ENCODE data around the gene DND1.
"Not testable (repeated sequence)": the region's sequence is repeated elsewhere in the genome, so short reads cannot be mapped to it uniquely, and the experiment has no call there.

Gene DND1

DNA sequence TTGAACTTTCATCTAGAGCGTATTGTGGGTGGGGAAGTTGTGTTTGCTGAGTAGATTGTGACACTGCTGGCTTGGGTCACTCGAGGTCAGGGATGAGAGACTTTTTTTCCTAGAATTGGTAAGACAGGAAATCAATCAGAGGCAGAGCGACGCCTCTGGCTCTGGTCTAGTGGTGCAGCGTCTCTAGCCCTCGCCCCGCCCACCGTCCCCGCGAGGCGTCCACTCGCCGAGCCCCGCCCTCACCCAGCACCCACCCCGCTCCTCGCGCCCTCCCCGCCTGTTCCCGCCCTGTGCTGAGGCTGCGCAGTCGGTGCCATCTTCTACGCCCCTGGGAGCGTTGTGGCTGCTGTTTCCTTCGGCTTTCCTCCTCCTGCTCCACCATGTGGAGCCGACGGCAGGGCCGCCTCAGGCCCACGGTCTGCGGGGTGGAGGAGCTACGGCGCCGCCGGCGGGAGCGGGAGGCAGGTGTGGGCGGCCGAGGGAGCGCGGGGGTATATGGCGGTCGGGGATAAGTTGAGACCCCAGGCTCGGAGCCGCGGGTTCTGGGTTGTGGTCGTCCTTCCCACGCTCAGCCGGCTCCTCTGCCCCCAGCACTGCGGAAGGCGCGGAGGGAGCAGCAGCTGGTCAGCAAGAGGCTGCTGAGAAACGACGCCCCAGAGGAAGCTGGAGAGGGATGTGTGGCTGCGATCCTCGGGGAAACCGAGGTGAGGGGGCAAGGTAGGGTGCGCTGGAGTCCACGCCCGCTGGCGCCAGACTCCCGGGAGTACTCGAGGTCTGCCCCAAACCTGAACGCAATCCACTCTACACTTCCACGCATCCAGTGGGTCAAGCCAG is 34.0 kb downstream of the DND1 start, which contains the start of gene TMCO6:
TSS of gene TMCO6 (plus strand) at position 304 of the 834 bp plus-strand sequence. CDS start at position 381, 77 bp downstream.
- Histone ChIP-seq H3K9me3 (ENCODE audit: control insufficient read depth, low read length) (no peaks in the 10 kb centered on the region), H3K27ac (ENCODE audit: low read depth, low read length, severe bottlenecking) (peak within 1 kb of the TSS; percentile 69), H3K4me3 (ENCODE audit: extremely low read depth, insufficient read depth, low read length, poor library complexity, severe bottlenecking) (peak within 1 kb of the TSS; percentile 72), H3K36me3 (ENCODE audit: control insufficient read depth, insufficient read depth, low read length) (peaks cover 22% of the 10 kb centered on the region), H3K4me1 (ENCODE audit: control insufficient read depth, insufficient read depth, low read length, poor library complexity, severe bottlenecking) (peaks cover 9% of the 10 kb centered on the region)
- WGBS, 2 experiments (ENCODE audit: insufficient coverage in 2 of 2), result 2 to 3% methylated on average over 26 to 33 of the region's 63 CpGs

DNA sequence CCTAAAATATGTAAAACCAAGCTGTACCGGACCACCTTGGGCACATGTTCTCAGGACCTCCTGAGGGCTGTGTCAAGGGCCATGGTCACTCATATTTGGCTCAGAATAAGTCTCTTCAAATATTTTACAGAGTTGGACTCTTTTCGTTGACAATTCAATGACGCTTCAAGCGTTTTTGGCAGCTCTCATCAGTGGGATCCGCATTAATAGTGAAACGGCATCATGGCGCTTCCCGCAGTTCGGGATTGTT is 34.6 kb downstream of the DND1 start:
- peaks cover 17% of the 10 kb centered on the region for H3K36me3 ChIP-seq (ENCODE audit: control insufficient read depth, insufficient read depth, low read length)
- WGBS, 2 experiments (ENCODE audit: insufficient coverage in 2 of 2), result 79 to 85% methylated on average over 8 to 9 of the region's 9 CpGs
- peak overlapping the region; percentile 69 for H3K27ac ChIP-seq (ENCODE audit: low read depth, low read length, severe bottlenecking)
- peaks cover 10% of the 10 kb centered on the region for H3K4me1 ChIP-seq (ENCODE audit: control insufficient read depth, insufficient read depth, low read length, poor library complexity, severe bottlenecking)
- not testable (repeated sequence) for H3K9me3 ChIP-seq (ENCODE audit: control insufficient read depth, low read length)
- peak overlapping the region; percentile 72 for H3K4me3 ChIP-seq (ENCODE audit: extremely low read depth, insufficient read depth, low read length, poor library complexity, severe bottlenecking)

DNA sequence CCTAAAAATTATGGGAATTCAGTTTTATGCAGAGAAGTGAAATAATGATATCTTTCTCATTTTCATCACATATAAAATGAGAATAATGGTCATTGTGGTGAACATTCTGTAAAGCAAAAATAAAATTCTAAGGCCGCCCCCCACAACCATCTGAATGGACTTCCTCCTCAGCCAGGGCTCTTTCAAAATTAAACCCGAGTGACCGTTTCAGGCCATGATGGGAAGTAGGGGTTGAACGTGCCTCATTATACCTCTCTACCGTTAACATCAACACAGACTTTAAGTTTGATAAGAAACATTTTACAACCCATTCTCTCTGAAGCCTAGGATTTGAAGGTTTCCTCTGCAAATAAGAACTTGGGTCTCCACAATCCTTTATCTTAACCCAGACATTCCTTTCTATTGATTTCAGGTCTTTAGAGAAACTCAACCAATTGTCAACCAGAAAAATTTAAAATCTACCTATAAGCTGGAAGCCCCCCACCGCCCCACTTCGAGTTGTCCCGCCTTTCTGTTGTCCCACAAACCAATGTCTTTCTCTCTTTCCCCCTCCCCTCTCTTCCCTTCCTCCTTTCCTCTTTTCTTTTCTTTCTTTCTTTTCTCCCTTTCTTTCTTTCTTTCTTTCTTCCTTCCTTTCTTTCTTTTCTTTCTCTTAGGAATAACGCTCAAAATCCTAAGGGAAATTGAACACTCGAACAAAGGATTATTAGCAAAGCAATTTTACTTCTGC is 35.8 kb downstream of the DND1 start:
- Histone ChIP-seq H3K36me3 (ENCODE audit: control insufficient read depth, insufficient read depth, low read length) (peaks cover 5% of the 10 kb centered on the region), H3K9me3 (ENCODE audit: control insufficient read depth, low read length) (no peaks in the 10 kb centered on the region), H3K27ac (ENCODE audit: low read depth, low read length, severe bottlenecking) (no peak overlapping the region), H3K4me1 (ENCODE audit: control insufficient read depth, insufficient read depth, low read length, poor library complexity, severe bottlenecking) (peaks cover 11% of the 10 kb centered on the region), H3K4me3 (ENCODE audit: extremely low read depth, insufficient read depth, low read length, poor library complexity, severe bottlenecking) (no peak overlapping the region)
- WGBS, 2 experiments (ENCODE audit: insufficient coverage in 2 of 2), result 75 to 97% methylated on average over 8 to 9 of the region's 10 CpGs

DNA sequence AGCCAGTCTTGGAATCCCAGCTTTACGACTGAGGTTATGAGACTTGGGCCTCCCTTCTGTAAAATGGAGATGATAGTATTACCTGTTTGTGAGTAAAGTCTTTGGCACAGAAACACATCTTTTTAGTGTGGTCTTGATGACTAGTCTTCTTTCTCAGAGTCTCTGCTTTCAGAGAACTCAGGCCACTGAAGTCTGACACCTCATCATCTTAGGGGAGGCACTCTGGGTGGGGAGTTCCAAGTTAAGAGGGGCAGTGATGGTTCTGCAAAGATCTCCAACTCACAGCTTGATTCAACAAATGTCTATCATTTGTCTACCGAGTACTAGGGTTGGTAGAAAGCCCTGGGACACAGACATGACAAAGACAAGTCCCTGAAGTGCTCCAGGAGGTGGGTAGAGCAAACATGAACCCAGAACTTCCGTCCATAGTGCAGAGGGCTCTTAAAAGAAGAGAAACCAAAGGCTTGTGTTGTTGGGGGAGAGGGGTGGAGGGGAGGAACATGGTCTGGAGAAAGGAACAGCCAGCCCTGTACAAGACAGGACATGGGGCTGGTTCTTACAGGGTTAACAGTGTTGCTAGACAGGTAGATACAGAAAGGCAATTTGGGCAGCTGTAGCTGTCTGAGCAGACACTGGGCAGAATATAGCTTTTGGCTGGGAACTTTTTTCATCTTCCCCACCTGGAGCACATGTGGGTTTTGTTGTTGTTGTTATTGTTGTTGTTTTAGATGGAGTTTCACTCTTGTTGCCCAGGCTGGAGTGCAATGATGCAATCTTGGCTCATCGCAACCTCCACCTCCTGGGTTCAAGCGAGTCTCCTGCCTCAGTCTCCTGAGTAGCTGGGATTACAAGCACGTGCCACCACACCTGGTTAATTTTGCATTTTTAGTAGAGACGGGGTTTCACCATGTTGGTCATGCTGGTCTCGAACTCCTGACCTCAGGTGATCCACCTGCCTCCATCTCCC is 37.8 kb downstream of the DND1 start:
- Histone ChIP-seq H3K4me3 (ENCODE audit: extremely low read depth, insufficient read depth, low read length, poor library complexity, severe bottlenecking) (no peak overlapping the region), H3K4me1 (ENCODE audit: control insufficient read depth, insufficient read depth, low read length, poor library complexity, severe bottlenecking) (peaks cover 11% of the 10 kb centered on the region), H3K9me3 (ENCODE audit: control insufficient read depth, low read length) (no peaks in the 10 kb centered on the region), H3K36me3 (ENCODE audit: control insufficient read depth, insufficient read depth, low read length) (no peaks in the 10 kb centered on the region), H3K27ac (ENCODE audit: low read depth, low read length, severe bottlenecking) (no peak overlapping the region)
- 87 to 91% methylated on average over 6 to 8 of the region's 8 CpGs for WGBS, 2 experiments (ENCODE audit: insufficient coverage in 2 of 2)

DNA sequence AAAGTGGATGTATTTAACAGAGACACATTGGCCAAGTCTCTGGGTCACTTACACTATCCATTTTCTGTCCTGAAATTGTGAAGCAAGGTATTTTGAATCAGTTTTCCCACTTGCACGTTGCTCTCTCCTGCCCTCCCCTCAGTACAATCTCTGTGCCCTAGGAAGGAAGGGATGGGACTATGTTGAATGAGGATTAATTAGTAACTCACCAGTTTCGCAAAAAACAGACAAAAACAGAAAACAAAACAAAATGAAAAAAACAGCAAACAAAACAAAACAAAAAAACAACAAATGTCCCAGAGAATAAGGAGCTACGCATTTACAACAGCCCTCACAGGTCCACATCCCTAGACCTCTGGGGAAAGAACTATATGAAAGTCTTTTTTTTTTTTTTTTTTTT is 39.3 kb downstream of the DND1 start:
- Histone ChIP-seq H3K27ac (ENCODE audit: low read depth, low read length, severe bottlenecking) (no peak overlapping the region), H3K4me1 (ENCODE audit: control insufficient read depth, insufficient read depth, low read length, poor library complexity, severe bottlenecking) (peaks cover 8% of the 10 kb centered on the region), H3K4me3 (ENCODE audit: extremely low read depth, insufficient read depth, low read length, poor library complexity, severe bottlenecking) (no peak overlapping the region), H3K9me3 (ENCODE audit: control insufficient read depth, low read length) (no peaks in the 10 kb centered on the region), H3K36me3 (ENCODE audit: control insufficient read depth, insufficient read depth, low read length) (no peaks in the 10 kb centered on the region)
- WGBS, 2 experiments (ENCODE audit: insufficient coverage in 2 of 2), result no CpG with 5 or more reads among the region's 3 CpGs

DNA sequence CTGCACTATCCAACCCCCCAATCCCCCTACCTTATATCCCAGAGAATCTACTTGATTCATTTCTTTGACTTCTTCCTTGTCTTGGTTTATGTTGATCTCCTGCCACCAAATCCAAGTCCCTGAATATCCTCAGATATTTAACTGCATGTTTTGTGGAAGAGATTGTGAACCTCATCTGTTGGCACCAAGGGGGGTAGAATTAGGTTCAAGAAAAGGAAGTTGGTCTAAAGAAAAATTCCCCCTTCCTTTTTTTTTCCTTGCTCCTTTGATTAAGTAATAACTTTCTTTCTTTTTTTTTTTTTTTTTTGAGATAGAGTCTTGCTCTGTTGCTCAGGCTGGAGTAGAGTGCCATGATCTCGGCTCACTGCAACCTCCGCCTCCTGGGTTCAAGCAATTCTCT is 39.9 kb downstream of the DND1 start:
- Histone ChIP-seq H3K4me3 (ENCODE audit: extremely low read depth, insufficient read depth, low read length, poor library complexity, severe bottlenecking) (no peak overlapping the region), H3K36me3 (ENCODE audit: control insufficient read depth, insufficient read depth, low read length) (no peaks in the 10 kb centered on the region), H3K27ac (ENCODE audit: low read depth, low read length, severe bottlenecking) (no peak overlapping the region), H3K4me1 (ENCODE audit: control insufficient read depth, insufficient read depth, low read length, poor library complexity, severe bottlenecking) (peaks cover 4% of the 10 kb centered on the region), H3K9me3 (ENCODE audit: control insufficient read depth, low read length) (peaks cover 3% of the 10 kb centered on the region)
- WGBS, 2 experiments (ENCODE audit: insufficient coverage in 2 of 2), result no CpG with 5 or more reads among the region's 2 CpGs

DNA sequence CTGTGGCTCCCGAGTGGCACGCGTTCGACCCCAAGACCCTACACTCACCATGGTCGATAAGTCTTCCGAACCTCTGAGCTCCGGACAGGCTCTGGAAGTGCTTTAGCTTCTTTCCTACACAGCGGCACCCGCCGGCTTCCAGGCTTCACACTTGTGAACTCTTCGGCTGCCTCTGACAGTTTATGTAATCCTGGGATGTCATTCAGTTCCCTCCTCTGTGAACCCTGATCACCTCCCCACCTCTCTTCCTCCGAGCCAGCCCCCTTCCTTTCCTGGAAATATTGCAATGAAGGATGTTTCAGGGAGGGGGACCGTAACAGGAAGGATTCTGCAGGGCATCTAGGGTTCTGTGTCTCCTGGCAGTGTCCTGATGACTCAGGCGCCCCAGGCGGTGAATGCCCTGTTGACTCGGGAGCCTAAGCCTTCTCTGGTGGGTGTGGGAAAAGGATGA is 40.3 kb downstream of the DND1 start, which contains the start of gene CD14:
TSS of gene CD14 (minus strand) at position 155 of the 451 bp plus-strand sequence. CDS start at position 51, 104 bp downstream.
- no peak within 1 kb of the TSS for H3K27ac ChIP-seq (ENCODE audit: low read depth, low read length, severe bottlenecking)
- 29 to 30% methylated on average over 7 to 11 of the region's 16 CpGs for WGBS, 2 experiments (ENCODE audit: insufficient coverage in 2 of 2)
- peaks cover 2% of the 10 kb centered on the region for H3K4me1 ChIP-seq (ENCODE audit: control insufficient read depth, insufficient read depth, low read length, poor library complexity, severe bottlenecking)
- H3K4me3 ChIP-seq (ENCODE audit: extremely low read depth, insufficient read depth, low read length, poor library complexity, severe bottlenecking), result peak within 1 kb of the TSS; percentile 28
- H3K36me3 ChIP-seq (ENCODE audit: control insufficient read depth, insufficient read depth, low read length), result no peaks in the 10 kb centered on the region
- H3K9me3 ChIP-seq (ENCODE audit: control insufficient read depth, low read length), result peaks cover 8% of the 10 kb centered on the region

DNA sequence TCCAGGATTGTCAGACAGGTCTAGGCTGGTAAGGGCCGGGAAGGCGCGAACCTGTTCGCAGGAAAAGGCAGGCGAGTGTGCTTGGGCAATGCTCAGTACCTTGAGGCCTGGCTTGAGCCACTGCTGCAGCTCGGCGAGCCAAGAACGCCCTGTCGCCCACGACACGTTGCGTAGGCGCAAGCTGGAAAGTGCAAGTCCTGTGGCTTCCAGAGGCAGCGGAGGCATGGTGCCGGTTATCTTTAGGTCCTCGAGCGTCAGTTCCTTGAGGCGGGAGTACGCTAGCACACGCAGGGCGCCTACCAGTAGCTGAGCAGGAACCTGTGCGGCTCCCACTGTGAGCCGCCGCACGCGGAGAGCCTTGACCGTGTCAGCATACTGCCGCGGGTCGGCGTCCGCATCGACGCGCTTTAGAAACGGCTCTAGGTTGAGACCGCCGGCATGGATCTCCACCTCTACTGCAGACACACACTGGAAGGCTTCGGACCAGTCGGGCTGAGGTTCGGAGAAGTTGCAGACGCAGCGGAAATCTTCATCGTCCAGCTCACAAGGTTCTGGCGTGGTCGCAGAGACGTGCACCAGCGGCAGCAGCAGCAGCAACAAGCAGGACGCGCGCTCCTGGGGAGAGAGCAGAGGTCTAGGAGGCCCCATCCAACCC is 40.9 kb downstream of the DND1 start:
- H3K9me3 ChIP-seq (ENCODE audit: control insufficient read depth, low read length), result peaks cover 13% of the 10 kb centered on the region
- H3K27ac ChIP-seq (ENCODE audit: low read depth, low read length, severe bottlenecking), result no peak overlapping the region
- H3K4me3 ChIP-seq (ENCODE audit: extremely low read depth, insufficient read depth, low read length, poor library complexity, severe bottlenecking), result peak overlapping the region; percentile 28
- no peaks in the 10 kb centered on the region for H3K36me3 ChIP-seq (ENCODE audit: control insufficient read depth, insufficient read depth, low read length)
- peaks cover 2% of the 10 kb centered on the region for H3K4me1 ChIP-seq (ENCODE audit: control insufficient read depth, insufficient read depth, low read length, poor library complexity, severe bottlenecking)
- 50 to 54% methylated on average over 49 to 51 of the region's 51 CpGs for WGBS, 2 experiments (ENCODE audit: insufficient coverage in 2 of 2)

DNA sequence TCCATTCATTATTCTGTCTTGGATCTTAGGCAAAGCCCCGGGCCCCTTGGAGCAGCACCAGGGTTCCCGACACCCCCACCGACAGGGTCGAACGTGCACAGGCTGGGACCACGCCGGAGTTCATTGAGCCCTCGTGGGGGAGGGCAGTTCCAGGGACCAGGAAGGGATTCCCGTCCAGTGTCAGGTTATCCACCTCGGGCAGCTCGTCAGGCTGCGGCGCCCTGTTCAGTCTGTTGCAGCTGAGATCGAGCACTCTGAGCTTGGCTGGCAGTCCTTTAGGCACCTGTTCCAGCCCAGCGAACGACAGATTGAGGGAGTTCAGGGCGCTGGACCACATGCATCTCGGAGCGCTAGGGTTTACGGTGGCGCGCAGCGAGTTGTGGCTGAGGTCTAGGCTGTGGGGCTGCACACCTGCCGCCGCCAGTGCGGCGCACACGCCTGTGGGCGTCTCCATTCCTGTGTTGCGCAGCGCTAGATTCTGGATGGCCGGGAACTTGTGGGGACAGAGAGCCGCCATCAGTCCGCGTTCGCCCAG is 41.5 kb downstream of the DND1 start:
- H3K4me1 ChIP-seq (ENCODE audit: control insufficient read depth, insufficient read depth, low read length, poor library complexity, severe bottlenecking), result peaks cover 2% of the 10 kb centered on the region
- H3K4me3 ChIP-seq (ENCODE audit: extremely low read depth, insufficient read depth, low read length, poor library complexity, severe bottlenecking), result peak overlapping the region; percentile 28
- 54 to 62% methylated on average over 36 of the region's 36 CpGs for WGBS, 2 experiments (ENCODE audit: insufficient coverage in 2 of 2)
- no peak overlapping the region for H3K27ac ChIP-seq (ENCODE audit: low read depth, low read length, severe bottlenecking)
- H3K36me3 ChIP-seq (ENCODE audit: control insufficient read depth, insufficient read depth, low read length), result no peaks in the 10 kb centered on the region
- peaks cover 18% of the 10 kb centered on the region for H3K9me3 ChIP-seq (ENCODE audit: control insufficient read depth, low read length)

DNA sequence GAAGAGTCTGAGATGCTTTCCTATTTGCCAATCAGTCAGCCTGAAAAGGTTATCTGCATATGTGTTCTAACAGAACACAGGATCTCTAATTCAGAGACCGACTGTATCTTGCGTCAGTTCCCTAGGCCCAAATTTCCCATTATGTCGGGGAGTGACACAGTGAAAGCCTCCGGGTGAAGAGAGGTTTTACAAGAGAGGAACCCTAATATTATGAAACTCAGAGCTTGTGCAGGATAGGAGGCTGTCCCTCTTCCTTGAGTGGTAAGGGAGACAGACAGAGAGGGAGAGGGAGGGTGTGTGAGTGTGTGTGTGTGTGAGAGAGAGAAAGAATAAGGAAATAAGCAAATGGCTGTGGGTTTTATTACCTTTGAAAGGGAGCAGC is 42.3 kb downstream of the DND1 start:
- Histone ChIP-seq H3K4me1 (ENCODE audit: control insufficient read depth, insufficient read depth, low read length, poor library complexity, severe bottlenecking) (peaks cover 2% of the 10 kb centered on the region), H3K27ac (ENCODE audit: low read depth, low read length, severe bottlenecking) (no peak overlapping the region), H3K4me3 (ENCODE audit: extremely low read depth, insufficient read depth, low read length, poor library complexity, severe bottlenecking) (no peak overlapping the region), H3K36me3 (ENCODE audit: control insufficient read depth, insufficient read depth, low read length) (no peaks in the 10 kb centered on the region), H3K9me3 (ENCODE audit: control insufficient read depth, low read length) (peaks cover 22% of the 10 kb centered on the region)
- WGBS, 2 experiments (ENCODE audit: insufficient coverage in 2 of 2), result 71 to 100% methylated on average over 1 to 2 of the region's 4 CpGs

Measured in mesodermal cell (in vitro differentiated cells).